Muscle layer of colon (tissue), 2 donors: Measurements from ENCODE around the gene MUC12.
"Not testable (repeated sequence)": the region's sequence is repeated elsewhere in the genome, so short reads cannot be mapped to it uniquely, and the experiment has no call there.

Experiments used
- H3K27ac ChIP-seq: one replicate; pipeline ENCODE4 v1.7.0; 2013; ENCODE audit warnings: low read depth, mild to moderate bottlenecking, low read length, moderate library complexity
- H3K27me3 ChIP-seq, 2 donors: one replicate each; pipeline ENCODE4 v1.7.0; 2013; ENCODE audit warnings: low read length in 2 of 2, mild to moderate bottlenecking in 2 of 2; ENCODE audit not compliant: insufficient read depth in 2 of 2, control insufficient read depth in 1 of 2
- H3K36me3 ChIP-seq: one replicate; pipeline ENCODE4 v1.7.0; 2013; ENCODE audit warnings: mild to moderate bottlenecking, low read length; ENCODE audit not compliant: insufficient read depth
- H3K4me1 ChIP-seq: one replicate; pipeline ENCODE4 v1.7.0; 2013; ENCODE audit warnings: mild to moderate bottlenecking, low read length; ENCODE audit not compliant: insufficient read depth
- H3K4me3 ChIP-seq, 2 donors: one replicate each; pipeline ENCODE4 v1.7.0; 2013; ENCODE audit warnings: low read length in 2 of 2, low read depth in 1 of 2, mild to moderate bottlenecking in 1 of 2, moderate library complexity in 1 of 2
- H3K9ac ChIP-seq: one replicate; pipeline ENCODE4 v1.7.0; 2013; ENCODE audit warnings: low read length
- H3K9me3 ChIP-seq: one replicate; pipeline ENCODE4 v1.7.0; 2013; ENCODE audit warnings: mild to moderate bottlenecking, low read length
- donor health status: abdominal sarcoma.
- donor health status: Adenocarcinoma of cecum.

Gene MUC12

GRCh38 chr7:100972002-100972347 is 2.6 kb downstream of the MUC12 start:
- Histone ChIP-seq H3K27ac (no peak overlapping the region), H3K4me1 (no peaks in the 10 kb centered on the region), H3K4me3 (no peak overlapping the region), H3K9ac (no peak overlapping the region), H3K27me3 (peaks cover 19 to 24% of the 10 kb centered on the region in 2 donors), H3K9me3 (no peaks in the 10 kb centered on the region), H3K36me3 (no peaks in the 10 kb centered on the region)

- Histone ChIP-seq H3K4me3 (no peak overlapping the region), H3K27me3 (peaks cover 0 to 4% of the 10 kb centered on the region in 2 donors), H3K4me1 (no peaks in the 10 kb centered on the region), H3K9me3 (no peaks in the 10 kb centered on the region), H3K27ac (no peak overlapping the region), H3K36me3 (no peaks in the 10 kb centered on the region), H3K9ac (no peak overlapping the region)
Measured at GRCh38 chr7:100974021-100974420, 4.7 kb downstream of the MUC12 start.

GRCh38 chr7:100975371-100975821 is 6.0 kb downstream of the MUC12 start:
- Histone ChIP-seq H3K9ac (no peak overlapping the region), H3K4me1 (no peaks in the 10 kb centered on the region), H3K27ac (no peak overlapping the region), H3K9me3 (no peaks in the 10 kb centered on the region), H3K36me3 (no peaks in the 10 kb centered on the region), H3K4me3 (no peak overlapping the region), H3K27me3 (no peaks in the 10 kb centered on the region)

GRCh38 chr7:100978300-100978699 is 8.9 kb downstream of the MUC12 start:
- no peak overlapping the region for H3K27ac ChIP-seq
- H3K4me1 ChIP-seq: no peaks in the 10 kb centered on the region
- H3K36me3 ChIP-seq: no peaks in the 10 kb centered on the region
- H3K27me3 ChIP-seq: no peaks in the 10 kb centered on the region
- H3K9ac ChIP-seq: no peak overlapping the region
- no peak overlapping the region for H3K4me3 ChIP-seq
- no peaks in the 10 kb centered on the region for H3K9me3 ChIP-seq

- Histone ChIP-seq H3K9me3 (no peaks in the 10 kb centered on the region), H3K27me3 (no peaks in the 10 kb centered on the region), H3K4me1 (no peaks in the 10 kb centered on the region), H3K27ac (no peak overlapping the region), H3K4me3 (no peak overlapping the region), H3K36me3 (no peaks in the 10 kb centered on the region), H3K9ac (no peak overlapping the region)
Measured at GRCh38 chr7:100983451-100984187, 14.3 kb downstream of the MUC12 start.

- H3K27ac ChIP-seq, H3K9ac ChIP-seq, H3K27me3 ChIP-seq, H3K4me1 ChIP-seq, H3K4me3 ChIP-seq, H3K9me3 ChIP-seq, H3K36me3 ChIP-seq: not testable (repeated sequence)
Measured at GRCh38 chr7:100984241-100984918, 15.0 kb downstream of the MUC12 start.

- not testable (repeated sequence) for H3K9me3 ChIP-seq, H3K27ac ChIP-seq, H3K4me1 ChIP-seq, H3K4me3 ChIP-seq, H3K36me3 ChIP-seq, H3K9ac ChIP-seq, H3K27me3 ChIP-seq
Measured at GRCh38 chr7:100985033-100985797, 15.8 kb downstream of the MUC12 start.

- Histone ChIP-seq H3K36me3 (no peaks in the 10 kb centered on the region), H3K27me3 (no peaks in the 10 kb centered on the region), H3K9me3 (no peaks in the 10 kb centered on the region), H3K4me1 (no peaks in the 10 kb centered on the region), H3K27ac (no peak overlapping the region), H3K4me3 (no peak overlapping the region), H3K9ac (no peak overlapping the region)
Measured at GRCh38 chr7:100991631-100992030, 22.3 kb downstream of the MUC12 start.

GRCh38 chr7:100992280-100992679 is 22.9 kb downstream of the MUC12 start:
- H3K9me3 ChIP-seq, H3K4me1 ChIP-seq, H3K9ac ChIP-seq, H3K4me3 ChIP-seq, H3K27me3 ChIP-seq, H3K36me3 ChIP-seq, H3K27ac ChIP-seq: not testable (repeated sequence)

GRCh38 chr7:100994671-100995070 is 25.3 kb downstream of the MUC12 start:
- H3K4me1 ChIP-seq, H3K27me3 ChIP-seq, H3K9ac ChIP-seq, H3K9me3 ChIP-seq, H3K36me3 ChIP-seq, H3K4me3 ChIP-seq, H3K27ac ChIP-seq: not testable (repeated sequence)

- H3K27me3 ChIP-seq, H3K9me3 ChIP-seq, H3K27ac ChIP-seq, H3K36me3 ChIP-seq, H3K4me3 ChIP-seq, H3K9ac ChIP-seq, H3K4me1 ChIP-seq: not testable (repeated sequence)
Measured at GRCh38 chr7:100998530-100998929, 29.2 kb downstream of the MUC12 start.
